Calu3 (cell line): ENCODE results near the gene MAPK8IP2. TPM values are rescaled to one million over a fixed set of nuclear protein-coding genes. Genes with fewer than 3 reads are reported as not detected.
A peak's percentile ranks its signal among the peaks of the same experiment; 100 is the strongest.

Source experiments
- BruUV-seq: library from RNA; stranded (reverse); fragments of 400-500 nt; replicated peaks from 2 replicates; lab custom pipeline; 2021; lab: Mats Ljungman, UMichigan
- CTCF ChIA-PET: fragments of 300-600 bp; sonication (Branson Sonifier 250); formaldehyde crosslinking; loops from one replicate; lab custom pipeline; 2022; ENCODE audit warnings: antibody characterized with exemption; lab: Charles Lee
- DNase-seq: peaks from one replicate; pipeline ENCODE4 v3.0.0; 2022
- H3K27ac Mint-ChIP-seq: one replicate; pipeline ENCODE4 v1.8.0; 2022; ENCODE audit warnings: mixed read lengths; ENCODE audit not compliant: unreplicated experiment
- H3K27me3 Mint-ChIP-seq: one replicate; pipeline ENCODE4 v1.8.0; 2022; ENCODE audit warnings: mixed read lengths; ENCODE audit not compliant: unreplicated experiment
- H3K36me3 Mint-ChIP-seq: one replicate; pipeline ENCODE4 v1.8.0; 2022; ENCODE audit warnings: mild to moderate bottlenecking, moderate library complexity, mixed read lengths; ENCODE audit not compliant: insufficient read depth, unreplicated experiment
- H3K4me1 Mint-ChIP-seq: one replicate; pipeline ENCODE4 v1.8.0; 2022; ENCODE audit warnings: mild to moderate bottlenecking, low read depth, mixed read lengths; ENCODE audit not compliant: unreplicated experiment
- H3K4me3 Mint-ChIP-seq: one replicate; pipeline ENCODE4 v1.8.0; 2022; ENCODE audit warnings: mild to moderate bottlenecking, low read depth, moderate library complexity, mixed read lengths; ENCODE audit not compliant: unreplicated experiment
- H3K9me3 Mint-ChIP-seq: one replicate; pipeline ENCODE4 v1.8.0; 2022; ENCODE audit warnings: low read depth, mixed read lengths; ENCODE audit not compliant: unreplicated experiment
- CTCF ChIP-seq: fragments of 200-600 bp; IDR thresholded peaks from one replicate; pipeline ENCODE4 v1.8.0; 2022; ENCODE audit warnings: antibody characterized with exemption; ENCODE audit not compliant: unreplicated experiment
- intact Hi-C: fragments of 100-400 bp; cut with micrococcal nuclease; formaldehyde crosslinking; loops from one replicate; pipeline ENCODE4 v1.10.0; 2022; ENCODE audit not compliant: unreplicated experiment
- total RNA-seq: library from RNA; stranded (reverse); gene quantifications from 2 replicates; pipeline ENCODE4 v1.2.3, GENCODE V29; 2022

The MAPK8IP2 gene
- total RNA-seq, 1 experiment from 2014 or later = 2.9 TPM

GRCh38 chr22:50578776-50579310 is 21.8 kb upstream of the MAPK8IP2 start:
- intact Hi-C loops = no loop called here
- peaks cover 78% of the 10 kb centered on the region for H3K36me3 Mint-ChIP-seq
- H3K27me3 Mint-ChIP-seq = no peaks in the 10 kb centered on the region
- CTCF ChIA-PET = no interaction called here
- no peaks in the 10 kb centered on the region for H3K4me1 Mint-ChIP-seq
- no peak for DNase-seq
- no TSS peak for BruUV-seq
- H3K27ac Mint-ChIP-seq = no peak overlapping the region
- no peak overlapping the region for H3K4me3 Mint-ChIP-seq
- no peaks in the 10 kb centered on the region for H3K9me3 Mint-ChIP-seq
- TF ChIP-seq CTCF = no peak

DNA sequence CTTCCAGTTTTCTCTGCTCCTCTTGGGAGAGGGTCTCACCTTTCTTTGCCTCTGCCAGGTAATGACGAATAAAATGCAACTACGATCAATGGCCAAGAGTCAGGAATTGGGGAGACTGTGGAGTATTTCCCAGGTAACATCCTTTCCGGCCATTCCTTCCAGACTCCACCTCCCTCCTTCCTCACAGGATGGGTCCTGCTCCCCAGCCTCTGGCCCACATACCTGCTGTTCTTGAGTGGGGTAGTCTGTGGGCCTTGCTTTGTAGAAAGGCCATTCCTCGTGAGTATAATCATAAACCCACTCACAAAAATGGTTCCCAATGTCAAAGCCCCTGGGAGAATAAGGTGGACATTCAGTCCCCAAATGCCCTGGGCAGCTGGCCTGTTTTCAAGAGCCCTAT is 20.8 kb upstream of the MAPK8IP2 start:
- Mint-ChIP-seq H3K9me3 (no peaks in the 10 kb centered on the region), H3K36me3 (peaks cover 72% of the 10 kb centered on the region), H3K4me1 (no peaks in the 10 kb centered on the region), H3K4me3 (no peak overlapping the region), H3K27me3 (no peaks in the 10 kb centered on the region), H3K27ac (no peak overlapping the region)
- DNase-seq = no peak
- intact Hi-C loops = loop anchor here (5.0 kb wide), 1 partner anchor 43 kb away; no protein-coding TSS in a partner anchor
- CTCF ChIA-PET = no interaction called here
- no peak for TF ChIP-seq CTCF
- no TSS peak for BruUV-seq

GRCh38 chr22:50581031-50581949 is 19.3 kb upstream of the MAPK8IP2 start:
- CTCF ChIA-PET = no interaction called here
- TF ChIP-seq CTCF = no peak
- peak overlapping the region; percentile 90 for H3K27ac Mint-ChIP-seq

DNA sequence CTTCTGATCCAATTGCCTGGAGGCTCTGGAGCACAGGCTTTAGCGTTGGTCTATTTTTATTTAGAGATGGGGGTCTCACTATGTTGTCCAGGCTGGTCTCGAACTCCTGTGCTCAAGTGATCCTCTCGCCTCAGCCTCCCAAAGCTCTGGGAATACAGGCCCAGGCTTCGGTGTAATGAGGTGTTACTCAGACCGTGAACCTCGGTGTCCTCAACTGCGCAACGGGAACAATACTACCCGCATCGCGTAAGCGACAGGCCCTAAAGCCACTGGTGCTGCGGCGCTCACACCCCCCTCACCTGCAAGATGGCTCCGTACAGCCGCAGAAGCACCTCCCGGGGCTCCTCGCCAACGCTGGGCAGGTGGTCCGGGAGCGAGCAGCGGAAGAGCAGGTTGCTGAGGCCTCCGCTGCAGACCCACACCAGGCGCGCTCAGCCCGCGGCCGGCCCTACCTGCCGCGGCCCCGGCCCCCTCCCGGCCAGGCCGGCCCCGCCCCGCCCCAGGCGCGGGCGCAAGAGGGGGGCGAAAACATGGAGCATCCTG is 18.6 kb upstream of the MAPK8IP2 start:
- intact Hi-C loops = loop anchor here (5.0 kb wide), 1 partner anchor 40 kb away; no protein-coding TSS in a partner anchor
- no peak for TF ChIP-seq CTCF
- CTCF ChIA-PET = interaction anchor here (0.6 kb wide), 1 partner anchor 47 kb away, joined by 3 read pairs; no protein-coding TSS in a partner anchor
- H3K27ac Mint-ChIP-seq = peak overlapping the region; percentile 90
- BruUV-seq = no TSS peak
- DNase-seq = no peak
- H3K4me1 Mint-ChIP-seq = no peaks in the 10 kb centered on the region
- peak overlapping the region; percentile 97 for H3K4me3 Mint-ChIP-seq
- H3K9me3 Mint-ChIP-seq = no peaks in the 10 kb centered on the region
- H3K27me3 Mint-ChIP-seq = no peaks in the 10 kb centered on the region
- peaks cover 67% of the 10 kb centered on the region for H3K36me3 Mint-ChIP-seq

More at GRCh38 chr22:50581031-50581949, 19.3 kb upstream of the MAPK8IP2 start:
- intact Hi-C loops = loop anchor here (5.0 kb wide), 1 partner anchor 41 kb away; no protein-coding TSS in a partner anchor
- H3K27me3 Mint-ChIP-seq = no peaks in the 10 kb centered on the region
- BruUV-seq = TSS peak; percentile 70
- H3K4me3 Mint-ChIP-seq = peak overlapping the region; percentile 97
- H3K36me3 Mint-ChIP-seq = peaks cover 68% of the 10 kb centered on the region
- no peaks in the 10 kb centered on the region for H3K9me3 Mint-ChIP-seq
- no peak for DNase-seq
- H3K4me1 Mint-ChIP-seq = no peaks in the 10 kb centered on the region
